Endothelial cell of umbilical vein (primary cell): Measurements from ENCODE around the gene PDLIM4. TPM values are rescaled to one million over a fixed set of nuclear protein-coding genes. Genes with fewer than 3 reads are reported as not detected.

Experiments
- BruUV-seq: library from RNA; stranded (reverse); fragments of 400-500 nt; replicated peaks from 2 replicates; lab custom pipeline; 2021; lab: Mats Ljungman, UMichigan
- CTCF ChIA-PET: fragments of 300-600, 350-600 bp; sonication (Branson Sonifier 250); formaldehyde crosslinking; loops from one replicate; lab custom pipeline; 2021; ENCODE audit warnings: antibody characterized with exemption, inconsistent platforms; lab: Charles Lee
- POLR2A ChIA-PET: fragments of 300-600, 350-600 bp; sonication (Branson Sonifier 250); formaldehyde crosslinking; loops from one replicate; lab custom pipeline; 2021; ENCODE audit warnings: antibody characterized with exemption, inconsistent platforms; lab: Charles Lee
- DNase-seq: peaks from one replicate; pipeline ENCODE4 v3.0.0-alpha.2; 2011; ENCODE audit warnings: low read depth, low spot score
- FAIRE-seq: peaks from 2 replicates; lab custom pipeline; 2011; peaks lifted over from hg19 to GRCh38; lab: Jason Lieb, UNC
- H2AFZ ChIP-seq: 2 replicates; pipeline ENCODE4 v1.6.0; 2012; ENCODE audit warnings: low read depth, low read length, control low read depth, inconsistent platforms
- H3K27ac ChIP-seq: 2 replicates; pipeline ENCODE4 v1.5.1; 2011; ENCODE audit warnings: low read depth, mild to moderate bottlenecking, control low read depth, low read length, moderate library complexity; ENCODE audit not compliant: insufficient read depth
- H3K27me3 ChIP-seq, 2 experiments: 2 replicates each; pipeline versions ENCODE4 v1.6.0 to v1.6.1; 2011; ENCODE audit warnings: low read length in 2 of 2, mixed read lengths in 1 of 2; ENCODE audit not compliant: control insufficient read depth in 2 of 2, insufficient read depth in 2 of 2
- H3K36me3 ChIP-seq, 2 experiments: 2 replicates in 1 of 2; 3 replicates in 1 of 2; pipeline ENCODE4 v1.5.1; 2011; ENCODE audit warnings: low read length in 2 of 2, mild to moderate bottlenecking in 1 of 2, moderate library complexity in 1 of 2; ENCODE audit not compliant: control insufficient read depth in 2 of 2, insufficient read depth in 2 of 2; ENCODE audit errors: extremely low read depth in 1 of 2
- H3K4me1 ChIP-seq: 3 replicates; pipeline ENCODE4 v1.5.1; 2011; ENCODE audit warnings: mild to moderate bottlenecking, low read length; ENCODE audit not compliant: control insufficient read depth, insufficient read depth; ENCODE audit errors: extremely low read depth
- H3K4me2 ChIP-seq: 2 replicates; pipeline ENCODE4 v1.6.1; 2011; ENCODE audit warnings: low read length, control low read depth, mixed read lengths; ENCODE audit not compliant: insufficient read depth
- H3K4me3 ChIP-seq, 3 experiments: fragments of 200-600 bp in 1 of 3; sonication (generic), shearing (Covaris generic) in 1 of 3; replicated peaks in 1 of 3; 2 replicates each; pipeline ENCODE4 v1.5.1; 2011 to 2016; ENCODE audit warnings: control low read depth in 3 of 3, low read length in 3 of 3, mild to moderate bottlenecking in 2 of 3, inconsistent platforms in 1 of 3, low read depth in 1 of 3, moderate library complexity in 1 of 3; ENCODE audit not compliant: insufficient read depth in 1 of 3
- H3K79me2 ChIP-seq: 2 replicates; pipeline ENCODE4 v1.6.0; 2012; ENCODE audit warnings: low read length, inconsistent platforms; ENCODE audit not compliant: control insufficient read depth, insufficient read depth
- H3K9ac ChIP-seq: replicated peaks from 2 replicates; pipeline ENCODE3; 2011; ENCODE audit warnings: low read length, control low read depth; ENCODE audit not compliant: insufficient read depth; ENCODE audit errors: extremely low read depth
- H3K9me1 ChIP-seq: replicated peaks from 3 replicates; pipeline ENCODE4 v1.6.0; 2011; ENCODE audit warnings: mild to moderate bottlenecking, low read length; ENCODE audit not compliant: control insufficient read depth, insufficient read depth; ENCODE audit errors: extremely low read depth
- H3K9me3 ChIP-seq: replicated peaks from 2 replicates; pipeline ENCODE4 v1.5.1; 2012; ENCODE audit warnings: low read length, inconsistent platforms; ENCODE audit not compliant: control insufficient read depth, insufficient read depth
- H4K20me1 ChIP-seq: replicated peaks from 2 replicates; pipeline ENCODE3; 2011; ENCODE audit warnings: mild to moderate bottlenecking, low read length; ENCODE audit not compliant: control insufficient read depth, insufficient read depth; ENCODE audit errors: extremely low read depth
- CTCF ChIP-seq, 2 donors: IDR thresholded peaks; 1 replicate in 1 of 2; 2 replicates in 1 of 2; pipeline ENCODE4 v1.5.1; 2011; ENCODE audit warnings: low read length in 2 of 2, mild to moderate bottlenecking in 2 of 2, moderate library complexity in 2 of 2, control low read depth in 1 of 2, inconsistent platforms in 1 of 2, low read depth in 1 of 2; ENCODE audit not compliant: insufficient read depth in 1 of 2; ENCODE audit errors: extremely low read depth in 1 of 2
- EZH2 ChIP-seq: IDR thresholded peaks from 2 replicates; pipeline ENCODE4 v1.6.1; 2012; ENCODE audit warnings: borderline replicate concordance, low read depth, mild to moderate bottlenecking, moderate library complexity, low read length, inconsistent platforms; ENCODE audit not compliant: severe bottlenecking
- GATA2 ChIP-seq: IDR thresholded peaks from 2 replicates; pipeline ENCODE4 v1.7.0; 2011; ENCODE audit warnings: low read depth, mild to moderate bottlenecking, moderate library complexity, mixed read lengths, low read length; ENCODE audit not compliant: insufficient read length, insufficient read depth
- JUN ChIP-seq: IDR thresholded peaks from 2 replicates; pipeline ENCODE4 v1.6.1; 2011; ENCODE audit warnings: borderline replicate concordance, low read depth; ENCODE audit not compliant: insufficient read length, insufficient read depth
- POLR2A ChIP-seq: IDR thresholded peaks from 2 replicates; pipeline ENCODE4 v1.6.1; 2012; ENCODE audit warnings: low read depth, mild to moderate bottlenecking, control low read depth, low read length
- POLR2AphosphoS5 ChIP-seq: IDR thresholded peaks from 2 replicates; pipeline ENCODE4 v1.6.1; 2012; ENCODE audit warnings: low read depth, mild to moderate bottlenecking, control low read depth, low read length, moderate library complexity; ENCODE audit not compliant: insufficient read depth
- dilution Hi-C: fragments of 300-500 bp; cut with MboI; formaldehyde crosslinking; loops from one replicate; pipeline ENCODE4 v1.15.0; 2019; ENCODE audit warnings: low sequenced_read_pairs; ENCODE audit not compliant: extremely low pct_ligation_motif_present
- intact Hi-C: fragments of 100-400 bp; cut with micrococcal nuclease; formaldehyde crosslinking; loops from one replicate; pipeline ENCODE4 v1.10.0; 2022
- polyA plus RNA-seq, 4 experiments: library from polyadenylated mRNA; depleted of rRNA in 3 of 4; stranded (reverse) in 3 of 4; unstranded in 1 of 4; fragments of >200 nt; gene quantifications; 2 replicates each; pipeline versions ENCODE4 v1.2.1 to v1.2.3, GENCODE V29; 2011 to 2012; ENCODE audit warnings: missing spikeins in 1 of 4
- total RNA-seq: library from RNA; stranded (reverse); gene quantifications from 2 replicates; pipeline ENCODE4 v1.2.3, GENCODE V29; 2021
- TF ChIP-seq, protein P1 (sequence below): IDR thresholded peaks from 2 replicates; pipeline ENCODE4 v1.6.1; 2011; ENCODE audit not compliant: insufficient read depth, insufficient read length

PDLIM4 gene
- total and polyA plus RNA-seq, 2 donors (not counting 3 experiments of a cell fraction or from before 2014, with no cell fraction given), result 65.7 to 112 TPM

GRCh38 chr5:132207778-132208177, 49.7 kb upstream of the PDLIM4 start:
- dilution Hi-C loops, result no loop called here
- BruUV-seq, result no TSS peak
- H3K4me1 ChIP-seq, result no peaks in the 10 kb centered on the region

More at GRCh38 chr5:132207778-132208177, 49.7 kb upstream of the PDLIM4 start:
- TF ChIP-seq POLR2AphosphoS5 (no peak), JUN (no peak), CTCF (IDR thresholded peaks at IDR 0.05; ENCODE audit: extremely low read depth in 1 of 2, insufficient read depth in 1 of 2, low read depth in 1 of 2, low read length in 2 of 2) (no peak), GATA2 (no peak), POLR2A (no peak), EZH2 (no peak)
- TF ChIP-seq, protein P1, sequence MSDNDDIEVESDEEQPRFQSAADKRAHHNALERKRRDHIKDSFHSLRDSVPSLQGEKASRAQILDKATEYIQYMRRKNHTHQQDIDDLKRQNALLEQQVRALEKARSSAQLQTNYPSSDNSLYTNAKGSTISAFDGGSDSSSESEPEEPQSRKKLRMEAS, result no peak
- ChIA-PET CTCF (interaction anchor here (0.5 to 3.4 kb wide), 2 partner anchors 30 to 180 kb away, joined by 3 to 14 read pairs; no protein-coding TSS in a partner anchor), POLR2A (no interaction called here)
- Histone ChIP-seq H3K4me3 (no peak overlapping the region), H4K20me1 (no peaks in the 10 kb centered on the region), H3K9ac (no peak overlapping the region), H3K9me3 (no peaks in the 10 kb centered on the region), H3K36me3 (peaks cover 12 to 22% of the 10 kb centered on the region in 2 experiments), H2AFZ (no peak overlapping the region), H3K79me2 (no peaks in the 10 kb centered on the region), H3K4me2 (no peak overlapping the region), H3K27ac (no peak overlapping the region), H3K27me3 (no peaks in the 10 kb centered on the region), H3K9me1 (no peaks in the 10 kb centered on the region)
- DNase-seq, result no peak
- FAIRE-seq, result no peak
- intact Hi-C loops, result no loop called here
